Fibroblast of lung (primary cell): Measurements from ENCODE around the gene ANO6.

ENCODE experiments used
- CTCF ChIP-seq, 2 donors: IDR thresholded peaks in 1 of 2; conservative IDR thresholded peaks in 1 of 2; 1 replicate in 1 of 2; 2 replicates in 1 of 2; pipeline ENCODE4 v1.5.1; 2011 to 2012; ENCODE audit warnings: low read length in 2 of 2, control low read depth in 1 of 2, inconsistent platforms in 1 of 2, low read depth in 1 of 2, mild to moderate bottlenecking in 1 of 2
- EZH2 ChIP-seq: IDR thresholded peaks from 2 replicates; pipeline ENCODE4 v1.5.1; 2012; ENCODE audit warnings: low read length, control low read depth, mild to moderate bottlenecking; ENCODE audit errors: missing control alignments

- TF ChIP-seq CTCF (conservative IDR thresholded peaks at IDR 0.05 in 1 of 2, IDR thresholded peaks at IDR 0.05 in 1 of 2; ENCODE audit: low read depth in 1 of 2, low read length in 2 of 2): no peak
- TF ChIP-seq EZH2: no peak
Measured at GRCh38 chr12:45289245-45290215, 73.6 kb downstream of the ANO6 start.
